HL-60 (cell line): Measurements from ENCODE around the gene ANKRD53.

ENCODE experiments used
- DNase-seq, 2 experiments: peaks; one replicate each; pipeline ENCODE4 v3.0.0-alpha.2; 2010 to 2020; ENCODE audit warnings: low read depth in 1 of 2, low spot score in 1 of 2
- H3K27ac ChIP-seq: fragments of 250-450 bp; sonication (Bioruptor Pico); replicated peaks from 2 replicates; pipeline ENCODE4 v1.5.1; 2020; ENCODE audit warnings: mild to moderate bottlenecking, moderate library complexity
- H3K27me3 ChIP-seq: fragments of 250-450 bp; sonication (Bioruptor Pico); 2 replicates; pipeline ENCODE4 v1.5.1; 2021; ENCODE audit warnings: mild to moderate bottlenecking, moderate library complexity; ENCODE audit not compliant: insufficient read depth, poor library complexity, severe bottlenecking
- H3K4me3 ChIP-seq: replicated peaks from 2 replicates; pipeline ENCODE4 v1.5.1; 2011; ENCODE audit warnings: mild to moderate bottlenecking, control low read depth, low read length; ENCODE audit not compliant: insufficient read depth
- GABPA ChIP-seq: IDR thresholded peaks from 2 replicates; pipeline ENCODE4 v1.6.1; 2012; ENCODE audit warnings: low read depth
- POLR2AphosphoS5 ChIP-seq: IDR thresholded peaks from 2 replicates; pipeline ENCODE4 v1.6.1; 2012; ENCODE audit warnings: low read depth
- SPI1 ChIP-seq: IDR thresholded peaks from 2 replicates; pipeline ENCODE4 v1.6.1; 2012; ENCODE audit warnings: low read depth, mild to moderate bottlenecking, borderline replicate concordance
- TF ChIP-seq, protein P1 (sequence below): IDR thresholded peaks from 2 replicates; pipeline ENCODE4 v1.6.1; 2012; ENCODE audit warnings: low read depth; ENCODE audit not compliant: insufficient replicate concordance
- TF ChIP-seq, protein P2 (sequence below): IDR thresholded peaks from one replicate; pipeline ENCODE4 v1.5.1; 2011; ENCODE audit warnings: low read length, control low read depth, inconsistent platforms; ENCODE audit not compliant: insufficient read depth

ANKRD53 gene

DNA sequence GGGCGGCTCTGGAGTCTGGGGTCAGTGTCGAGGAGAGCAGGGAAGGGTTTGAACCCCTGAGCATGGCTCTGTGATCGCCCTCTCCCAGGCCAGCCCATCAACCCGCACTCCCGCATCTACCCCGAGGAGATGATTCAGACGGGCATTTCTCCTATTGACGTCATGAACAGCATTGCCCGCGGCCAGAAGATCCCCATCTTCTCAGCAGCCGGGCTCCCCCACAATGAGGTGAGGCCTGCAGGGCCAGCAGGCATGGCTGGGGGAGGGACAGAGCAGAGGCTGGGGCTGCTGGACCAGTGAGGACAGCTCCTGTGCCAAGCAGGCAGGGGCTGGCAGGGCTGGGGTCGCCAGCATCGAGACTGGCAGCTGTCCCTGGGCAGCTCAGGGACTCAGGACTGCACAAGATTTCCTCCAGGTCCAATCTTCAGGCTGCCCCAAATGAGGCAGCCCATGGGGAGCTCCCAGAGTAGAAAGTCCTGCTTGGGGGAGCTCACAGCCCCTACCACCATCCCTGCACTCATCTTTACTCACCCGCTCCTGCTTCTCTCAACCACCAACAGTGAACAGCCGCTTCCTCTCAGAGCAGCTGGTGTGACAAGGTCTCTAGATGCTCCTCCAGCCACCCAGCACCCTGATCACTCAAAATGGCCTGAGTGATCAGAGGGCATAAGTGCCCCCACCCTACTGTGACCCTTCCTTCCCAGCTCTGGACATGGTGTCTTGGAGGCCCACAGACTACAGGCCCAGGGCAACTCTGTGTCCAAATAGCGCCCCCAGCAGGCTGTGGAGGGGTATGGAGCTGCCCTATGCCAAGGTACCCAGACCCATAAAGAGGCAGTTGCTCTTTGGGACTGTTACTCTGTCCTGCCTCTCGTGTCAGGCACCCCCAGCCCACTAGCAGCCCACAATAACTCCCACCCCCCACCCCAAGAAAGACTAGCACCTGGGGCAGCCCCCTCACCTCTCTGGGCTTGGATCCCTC, 18.3 kb upstream of the ANKRD53 start:
- Histone ChIP-seq H3K27me3 (peaks cover 10% of the 10 kb centered on the region), H3K27ac (no peak overlapping the region), H3K4me3 (no peak overlapping the region)
- DNase-seq: no peak
- TF ChIP-seq SPI1 (no peak), GABPA (no peak), POLR2AphosphoS5 (no peak)
- TF ChIP-seq, protein P1, sequence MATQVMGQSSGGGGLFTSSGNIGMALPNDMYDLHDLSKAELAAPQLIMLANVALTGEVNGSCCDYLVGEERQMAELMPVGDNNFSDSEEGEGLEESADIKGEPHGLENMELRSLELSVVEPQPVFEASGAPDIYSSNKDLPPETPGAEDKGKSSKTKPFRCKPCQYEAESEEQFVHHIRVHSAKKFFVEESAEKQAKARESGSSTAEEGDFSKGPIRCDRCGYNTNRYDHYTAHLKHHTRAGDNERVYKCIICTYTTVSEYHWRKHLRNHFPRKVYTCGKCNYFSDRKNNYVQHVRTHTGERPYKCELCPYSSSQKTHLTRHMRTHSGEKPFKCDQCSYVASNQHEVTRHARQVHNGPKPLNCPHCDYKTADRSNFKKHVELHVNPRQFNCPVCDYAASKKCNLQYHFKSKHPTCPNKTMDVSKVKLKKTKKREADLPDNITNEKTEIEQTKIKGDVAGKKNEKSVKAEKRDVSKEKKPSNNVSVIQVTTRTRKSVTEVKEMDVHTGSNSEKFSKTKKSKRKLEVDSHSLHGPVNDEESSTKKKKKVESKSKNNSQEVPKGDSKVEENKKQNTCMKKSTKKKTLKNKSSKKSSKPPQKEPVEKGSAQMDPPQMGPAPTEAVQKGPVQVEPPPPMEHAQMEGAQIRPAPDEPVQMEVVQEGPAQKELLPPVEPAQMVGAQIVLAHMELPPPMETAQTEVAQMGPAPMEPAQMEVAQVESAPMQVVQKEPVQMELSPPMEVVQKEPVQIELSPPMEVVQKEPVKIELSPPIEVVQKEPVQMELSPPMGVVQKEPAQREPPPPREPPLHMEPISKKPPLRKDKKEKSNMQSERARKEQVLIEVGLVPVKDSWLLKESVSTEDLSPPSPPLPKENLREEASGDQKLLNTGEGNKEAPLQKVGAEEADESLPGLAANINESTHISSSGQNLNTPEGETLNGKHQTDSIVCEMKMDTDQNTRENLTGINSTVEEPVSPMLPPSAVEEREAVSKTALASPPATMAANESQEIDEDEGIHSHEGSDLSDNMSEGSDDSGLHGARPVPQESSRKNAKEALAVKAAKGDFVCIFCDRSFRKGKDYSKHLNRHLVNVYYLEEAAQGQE: no peak
- TF ChIP-seq, protein P2, sequence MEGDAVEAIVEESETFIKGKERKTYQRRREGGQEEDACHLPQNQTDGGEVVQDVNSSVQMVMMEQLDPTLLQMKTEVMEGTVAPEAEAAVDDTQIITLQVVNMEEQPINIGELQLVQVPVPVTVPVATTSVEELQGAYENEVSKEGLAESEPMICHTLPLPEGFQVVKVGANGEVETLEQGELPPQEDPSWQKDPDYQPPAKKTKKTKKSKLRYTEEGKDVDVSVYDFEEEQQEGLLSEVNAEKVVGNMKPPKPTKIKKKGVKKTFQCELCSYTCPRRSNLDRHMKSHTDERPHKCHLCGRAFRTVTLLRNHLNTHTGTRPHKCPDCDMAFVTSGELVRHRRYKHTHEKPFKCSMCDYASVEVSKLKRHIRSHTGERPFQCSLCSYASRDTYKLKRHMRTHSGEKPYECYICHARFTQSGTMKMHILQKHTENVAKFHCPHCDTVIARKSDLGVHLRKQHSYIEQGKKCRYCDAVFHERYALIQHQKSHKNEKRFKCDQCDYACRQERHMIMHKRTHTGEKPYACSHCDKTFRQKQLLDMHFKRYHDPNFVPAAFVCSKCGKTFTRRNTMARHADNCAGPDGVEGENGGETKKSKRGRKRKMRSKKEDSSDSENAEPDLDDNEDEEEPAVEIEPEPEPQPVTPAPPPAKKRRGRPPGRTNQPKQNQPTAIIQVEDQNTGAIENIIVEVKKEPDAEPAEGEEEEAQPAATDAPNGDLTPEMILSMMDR: no peak

DNA sequence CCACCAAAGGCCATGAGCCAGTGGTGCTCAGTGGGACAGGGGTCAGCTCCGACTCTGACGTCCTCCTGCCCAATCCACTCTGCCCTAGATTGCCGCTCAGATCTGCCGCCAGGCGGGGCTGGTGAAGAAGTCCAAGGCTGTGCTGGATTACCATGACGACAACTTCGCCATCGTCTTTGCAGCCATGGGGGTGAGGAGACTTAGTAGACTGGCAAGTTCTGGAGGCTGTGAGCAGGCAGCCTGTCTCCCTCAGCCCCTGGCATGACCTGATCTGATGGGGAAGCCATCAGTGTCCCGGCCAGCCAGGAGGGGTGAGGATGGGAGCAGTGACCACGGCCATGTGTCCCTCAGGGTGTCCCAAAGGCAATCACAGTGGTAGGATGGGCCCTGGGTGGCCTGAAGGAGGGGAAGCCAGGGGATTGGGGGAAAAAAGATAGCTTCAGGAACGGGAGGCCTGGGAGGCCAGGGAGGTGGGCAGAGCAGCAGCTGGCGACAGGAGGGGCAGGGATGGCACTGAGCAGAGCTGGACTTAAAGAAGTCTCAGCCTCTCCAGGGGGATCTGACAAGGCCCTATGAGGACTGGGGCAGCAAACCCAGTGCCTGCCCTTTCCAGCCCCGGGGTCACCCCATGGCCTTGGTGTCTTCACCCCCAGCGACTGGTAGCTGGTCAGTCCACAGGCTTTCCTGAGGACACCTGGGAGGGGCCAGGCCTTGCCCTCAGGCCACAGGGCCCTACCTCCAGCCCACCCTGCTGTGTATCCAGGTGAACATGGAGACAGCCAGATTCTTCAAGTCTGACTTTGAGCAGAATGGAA, 17.4 kb upstream of the ANKRD53 start:
- no peak for DNase-seq
- no peak for TF ChIP-seq SPI1
- TF ChIP-seq GABPA: no peak
- TF ChIP-seq POLR2AphosphoS5: no peak
- TF ChIP-seq, protein P1: no peak
- TF ChIP-seq, protein P2: no peak
- H3K27me3 ChIP-seq: peaks cover 4% of the 10 kb centered on the region
- no peak overlapping the region for H3K4me3 ChIP-seq
- no peak overlapping the region for H3K27ac ChIP-seq

- TF ChIP-seq, protein P1: no peak
- TF ChIP-seq POLR2AphosphoS5 (no peak), GABPA (no peak)
- TF ChIP-seq, protein P2: no peak
- peaks cover 4% of the 10 kb centered on the region for H3K27me3 ChIP-seq
- H3K27ac ChIP-seq: no peak overlapping the region
- H3K4me3 ChIP-seq: no peak overlapping the region
- no peak for DNase-seq
Measured at GRCh38 chr2:70961648-70961994, 16.8 kb upstream of the ANKRD53 start.
